HFFc6 (cell line): ENCODE results near the gene HCCS. TPM values are rescaled to one million over a fixed set of nuclear protein-coding genes. Genes with fewer than 3 reads are reported as not detected.

Source experiments
- DNase-seq: peaks from one replicate; pipeline ENCODE4 v3.0.0-alpha.2; 2018
- H3K27ac Mint-ChIP-seq: 2 replicates; pipeline ENCODE4 v1.8.0; 2020; ENCODE audit warnings: mild to moderate bottlenecking, mixed read lengths
- H3K27me3 Mint-ChIP-seq: 2 replicates; pipeline ENCODE4 v1.8.0; 2021; ENCODE audit warnings: mild to moderate bottlenecking, moderate library complexity, mixed read lengths; ENCODE audit not compliant: insufficient read depth
- H3K36me3 Mint-ChIP-seq: 2 replicates; pipeline ENCODE4 v1.8.0; 2021; ENCODE audit warnings: low read depth, mixed read lengths
- H3K4me1 Mint-ChIP-seq: 2 replicates; pipeline ENCODE4 v1.8.0; 2020; ENCODE audit warnings: low read depth, mixed read lengths
- H3K4me3 Mint-ChIP-seq: 2 replicates; pipeline ENCODE4 v1.8.0; 2020; ENCODE audit warnings: mild to moderate bottlenecking, moderate library complexity, mixed read lengths
- H3K9me3 Mint-ChIP-seq: 2 replicates; pipeline ENCODE4 v1.8.0; 2020; ENCODE audit warnings: mild to moderate bottlenecking, mixed read lengths
- CTCF ChIP-seq: fragments of 200-600 bp; sonication (generic); IDR thresholded peaks from 2 replicates; pipeline ENCODE4 v1.5.0; 2021; ENCODE audit warnings: antibody characterized with exemption, mild to moderate bottlenecking
- total RNA-seq, 6 experiments: library from RNA; stranded (reverse); fragmentation: NEBNext Ultra II Directional; extraction: Animal tissue kit (Norgen Biotek cat#: 25700); gene quantifications; 2 replicates in 1 of 6; 3 replicates in 5 of 6; pipeline ENCODE4 v1.2.3, GENCODE V29; 2021

Gene HCCS
- total RNA-seq, 6 experiments from 2014 or later: 42.1 to 48.0 (median 44.8) TPM

DNA sequence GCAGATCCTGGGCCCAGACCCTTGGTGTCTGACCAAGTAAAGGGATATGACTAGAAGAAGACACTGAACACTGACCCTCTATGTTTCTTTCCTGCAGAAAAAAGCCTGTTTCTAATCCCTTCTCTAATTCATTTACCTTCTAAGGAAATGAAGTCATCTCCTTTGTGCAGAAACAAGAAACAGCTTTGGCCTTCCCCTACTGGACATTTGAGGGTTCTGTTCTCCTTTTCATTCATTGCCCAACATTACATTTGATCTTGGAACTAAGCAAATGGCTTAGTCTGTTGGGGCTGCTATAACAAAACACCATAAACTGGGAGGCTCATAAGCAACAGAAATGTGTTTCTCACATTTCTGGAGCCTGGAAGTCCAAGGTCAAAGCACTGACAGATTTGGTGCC lies 20.0 kb downstream of the HCCS start:
- H3K9me3 Mint-ChIP-seq: no peaks in the 10 kb centered on the region
- no peak overlapping the region for H3K4me3 Mint-ChIP-seq
- no peak overlapping the region for H3K27ac Mint-ChIP-seq

DNA sequence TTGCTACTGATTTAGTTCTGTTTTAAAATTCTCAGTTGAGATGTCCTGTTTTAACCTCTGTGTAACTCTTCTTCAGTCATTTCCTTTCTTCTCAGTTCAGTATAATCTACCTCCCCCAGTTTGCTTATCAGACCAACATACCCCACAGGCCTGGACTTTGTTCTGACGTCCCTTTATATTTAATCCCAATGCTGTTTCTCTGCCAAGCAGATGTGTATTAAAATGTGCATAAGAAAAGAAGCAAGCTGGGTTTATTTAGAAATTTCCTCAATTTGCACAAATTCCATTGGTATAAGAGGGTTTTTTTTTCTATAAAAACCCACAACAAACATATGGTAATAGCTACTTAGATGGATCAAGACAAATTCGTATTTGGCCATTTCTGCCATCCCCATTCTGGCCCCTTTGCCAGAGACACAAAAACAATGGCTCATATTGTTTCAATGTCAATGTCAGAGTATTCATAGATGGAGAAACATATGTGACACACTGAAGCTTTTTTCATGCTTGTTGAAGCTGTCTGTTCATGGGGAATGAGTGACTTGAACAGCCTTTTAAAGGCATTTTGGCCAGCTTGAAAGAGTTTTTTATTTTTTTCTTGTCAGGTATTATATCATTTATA lies 24.5 kb downstream of the HCCS start:
- no peaks in the 10 kb centered on the region for H3K9me3 Mint-ChIP-seq
- DNase-seq: no peak
- H3K36me3 Mint-ChIP-seq: no peaks in the 10 kb centered on the region
- no peaks in the 10 kb centered on the region for H3K4me1 Mint-ChIP-seq
- no peak for TF ChIP-seq CTCF
- H3K4me3 Mint-ChIP-seq: no peak overlapping the region
- no peaks in the 10 kb centered on the region for H3K27me3 Mint-ChIP-seq
- H3K27ac Mint-ChIP-seq: no peak overlapping the region

More for the DNA sequence above, 20.0 kb downstream of the HCCS start:
- no peak for DNase-seq
- no peaks in the 10 kb centered on the region for H3K4me1 Mint-ChIP-seq
- TF ChIP-seq CTCF: no peak
- no peaks in the 10 kb centered on the region for H3K36me3 Mint-ChIP-seq
- no peaks in the 10 kb centered on the region for H3K27me3 Mint-ChIP-seq

DNA sequence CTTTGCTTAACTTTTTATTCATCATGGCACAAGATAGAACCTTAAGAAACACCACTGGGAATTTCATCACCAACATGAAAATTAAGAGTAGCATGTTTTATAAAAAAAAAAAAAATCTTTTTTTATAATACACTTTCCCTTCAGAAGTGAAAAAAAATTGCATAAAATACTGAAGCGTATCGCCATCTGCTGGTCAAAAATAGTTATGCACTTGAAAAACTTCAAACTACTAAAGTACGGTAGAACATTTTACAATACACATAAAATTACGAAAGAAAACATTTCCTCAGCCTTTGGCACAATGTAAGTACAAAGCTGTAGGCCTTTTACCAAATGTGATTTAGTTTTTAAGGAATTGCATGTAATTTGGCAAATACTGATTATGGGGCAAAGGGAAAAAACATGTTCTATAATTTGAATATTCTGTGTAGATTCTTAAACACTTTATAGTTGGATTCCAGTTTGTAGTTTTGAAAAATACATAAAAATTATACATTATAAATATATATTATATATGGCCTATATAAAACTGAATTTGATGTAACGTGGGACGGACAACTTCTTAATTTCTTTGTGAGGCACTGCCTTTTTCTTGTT lies 26.5 kb downstream of the HCCS start:
- peak; percentile 87 for TF ChIP-seq CTCF
- Mint-ChIP-seq H3K27me3 (no peaks in the 10 kb centered on the region), H3K4me3 (no peak overlapping the region), H3K4me1 (no peaks in the 10 kb centered on the region), H3K9me3 (no peaks in the 10 kb centered on the region), H3K27ac (no peak overlapping the region), H3K36me3 (no peaks in the 10 kb centered on the region)
- DNase-seq: peak; percentile 1

DNA sequence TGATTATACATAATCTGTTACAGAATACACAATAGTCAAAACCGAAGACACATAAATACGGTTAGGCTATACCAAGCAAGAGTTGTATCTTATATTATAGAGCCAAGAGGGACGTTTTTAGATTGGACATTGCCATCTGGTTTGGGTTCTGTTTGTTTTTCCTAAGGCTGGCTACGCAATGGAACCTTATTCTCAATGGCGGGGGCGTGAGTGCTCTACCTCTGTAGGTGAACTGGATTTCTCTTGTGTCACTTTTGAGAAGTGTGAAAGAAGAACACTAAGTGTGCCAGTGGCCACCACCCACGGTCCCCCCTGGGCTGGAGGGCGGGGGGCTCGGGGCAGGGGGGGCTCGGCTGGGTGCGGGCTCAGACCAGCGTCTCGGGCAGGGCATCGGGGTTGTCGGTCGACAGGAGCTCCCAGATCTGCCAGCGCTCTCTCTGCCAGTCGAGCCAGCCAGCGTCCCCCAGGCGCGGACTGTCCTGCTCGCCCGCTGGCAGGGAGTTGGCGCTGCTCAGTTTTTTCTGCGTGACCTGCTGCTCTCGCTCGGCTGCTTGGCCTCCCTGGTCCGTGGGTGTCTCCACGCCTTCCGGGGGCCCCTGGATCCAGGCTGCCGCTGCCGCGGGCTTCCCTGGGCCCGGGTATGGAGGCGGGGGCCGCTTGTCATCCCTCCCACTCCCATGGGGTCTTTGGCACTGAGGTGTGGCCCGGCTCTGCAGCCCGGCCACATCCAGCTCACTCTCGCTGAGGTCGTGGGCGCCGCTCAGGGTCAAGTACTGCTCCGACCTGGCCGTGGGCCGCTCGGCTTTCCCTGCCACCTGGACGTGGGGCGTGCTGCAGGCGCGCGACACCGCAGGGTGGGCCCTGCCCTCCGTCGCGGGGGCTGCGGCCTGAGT lies 27.6 kb downstream of the HCCS start:
- Mint-ChIP-seq H3K9me3 (no peaks in the 10 kb centered on the region), H3K27ac (no peak overlapping the region), H3K4me3 (no peak overlapping the region), H3K36me3 (no peaks in the 10 kb centered on the region), H3K27me3 (no peaks in the 10 kb centered on the region), H3K4me1 (no peaks in the 10 kb centered on the region)
- no peak for DNase-seq
- no peak for TF ChIP-seq CTCF

DNA sequence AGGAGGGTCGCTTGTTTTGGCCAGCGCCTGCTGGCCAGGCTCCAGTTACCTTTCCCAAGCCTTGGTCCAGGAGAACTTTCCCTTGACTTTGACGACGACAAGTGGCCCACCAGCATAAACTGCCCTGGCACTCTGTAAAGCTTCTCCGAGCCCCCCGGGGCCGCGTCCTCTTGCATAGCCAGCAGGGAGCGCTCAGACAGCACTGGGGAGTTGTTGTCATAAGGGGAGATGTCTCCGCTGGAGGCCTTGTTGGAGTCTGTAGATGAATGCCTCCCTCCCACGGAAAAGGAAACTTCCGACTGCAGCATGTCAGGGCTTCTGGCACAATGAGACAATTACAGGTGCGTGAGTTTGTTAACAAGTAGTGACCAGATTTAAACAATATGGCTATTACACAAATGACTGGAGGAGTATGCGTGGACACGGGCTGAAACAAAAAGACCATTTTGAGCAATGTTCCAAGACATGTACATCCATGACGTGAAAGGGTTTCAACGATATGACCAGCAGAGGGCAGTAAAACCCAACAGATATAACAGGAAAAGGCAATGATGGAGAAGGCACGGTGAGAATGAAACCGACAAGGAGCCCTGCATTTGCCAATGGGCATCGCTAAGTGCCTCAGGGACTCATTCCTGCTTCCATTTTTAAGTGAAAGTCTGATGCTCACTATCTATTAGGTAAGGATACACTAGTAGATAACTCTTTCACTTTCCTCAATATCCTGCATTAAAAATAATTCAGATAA lies 33.0 kb downstream of the HCCS start:
- Mint-ChIP-seq H3K4me3 (no peak overlapping the region), H3K36me3 (no peaks in the 10 kb centered on the region), H3K9me3 (no peaks in the 10 kb centered on the region), H3K27ac (no peak overlapping the region), H3K4me1 (peaks cover 6% of the 10 kb centered on the region), H3K27me3 (no peaks in the 10 kb centered on the region)
- peak; percentile 83 for TF ChIP-seq CTCF
- DNase-seq: peak; percentile 63
